Measurements from ENCODE around the gene MCRIP2. TPM values are rescaled to one million over a fixed set of nuclear protein-coding genes. Genes with fewer than 3 reads are reported as not detected.

Gene MCRIP2
- total RNA-seq, 3 donors from 2014 or later = 76.3 to 116 (median 100) TPM

- TF ChIP-seq CTCF (IDR thresholded peaks at IDR 0.05) = no peak
- intact Hi-C loops (cut with DNase I, micrococcal nuclease) = no loop called here
Measured at GRCh38 chr16:624526-625070, 17.0 kb upstream of the MCRIP2 start.

GRCh38 chr16:625117-625976, 16.3 kb upstream of the MCRIP2 start:
- H3K4me1 ChIP-seq (ENCODE audit: low read depth) = peaks cover 5% of the 10 kb centered on the region
- TF ChIP-seq CTCF (IDR thresholded peaks at IDR 0.05) = no peak
- no peaks in the 10 kb centered on the region for H3K36me3 ChIP-seq (ENCODE audit: low read depth)
- no peaks in the 10 kb centered on the region for H3K9me3 ChIP-seq
- ATAC-seq = no peak
- DNase-seq = no peak
- no peak overlapping the region for H3K4me3 ChIP-seq
- intact Hi-C loops (cut with DNase I, micrococcal nuclease) = no loop called here

More at GRCh38 chr16:624526-625070, 17.0 kb upstream of the MCRIP2 start:
- Histone ChIP-seq H3K4me1 (ENCODE audit: low read depth) (peaks cover 2% of the 10 kb centered on the region), H3K4me3 (no peak overlapping the region), H3K36me3 (ENCODE audit: low read depth) (no peaks in the 10 kb centered on the region), H3K9me3 (no peaks in the 10 kb centered on the region)
- ATAC-seq (no peak), DNase-seq (no peak)

- ATAC-seq (no peak), DNase-seq (no peak)
- intact Hi-C loops (cut with DNase I, micrococcal nuclease) = no loop called here
- no peak for TF ChIP-seq CTCF (IDR thresholded peaks at IDR 0.05)
- H3K36me3 ChIP-seq (ENCODE audit: low read depth) = no peaks in the 10 kb centered on the region
- no peaks in the 10 kb centered on the region for H3K9me3 ChIP-seq
- peaks cover 12% of the 10 kb centered on the region for H3K4me1 ChIP-seq (ENCODE audit: low read depth)
- no peak overlapping the region for H3K4me3 ChIP-seq
Measured at GRCh38 chr16:625977-626765, 15.5 kb upstream of the MCRIP2 start.

GRCh38 chr16:626787-627453, 14.7 kb upstream of the MCRIP2 start:
- DNase-seq (peak in 1 of 3 donors; percentile 9), ATAC-seq (peak; percentile 4)
- no peaks in the 10 kb centered on the region for H3K36me3 ChIP-seq (ENCODE audit: low read depth)

More at GRCh38 chr16:626787-627453, 14.7 kb upstream of the MCRIP2 start:
- Histone ChIP-seq H3K4me3 (no peak overlapping the region), H3K4me1 (ENCODE audit: low read depth) (peaks cover 13% of the 10 kb centered on the region), H3K9me3 (no peaks in the 10 kb centered on the region)
- no peak for TF ChIP-seq CTCF (IDR thresholded peaks at IDR 0.05)
- intact Hi-C loops (cut with DNase I, micrococcal nuclease) = no loop called here
